HG03139 (cell line): ENCODE measurements around the gene SUCLG2.
"Not testable (repeated sequence)": the region's sequence is repeated elsewhere in the genome, so short reads cannot be mapped to it uniquely, and the experiment has no call there.

Experiments
- ATAC-seq: cut with Tn5 transposase; IDR thresholded peaks from one replicate; pipeline ENCODE4 v1.9.1; 2021; ENCODE audit not compliant: unreplicated experiment

Gene SUCLG2

DNA sequence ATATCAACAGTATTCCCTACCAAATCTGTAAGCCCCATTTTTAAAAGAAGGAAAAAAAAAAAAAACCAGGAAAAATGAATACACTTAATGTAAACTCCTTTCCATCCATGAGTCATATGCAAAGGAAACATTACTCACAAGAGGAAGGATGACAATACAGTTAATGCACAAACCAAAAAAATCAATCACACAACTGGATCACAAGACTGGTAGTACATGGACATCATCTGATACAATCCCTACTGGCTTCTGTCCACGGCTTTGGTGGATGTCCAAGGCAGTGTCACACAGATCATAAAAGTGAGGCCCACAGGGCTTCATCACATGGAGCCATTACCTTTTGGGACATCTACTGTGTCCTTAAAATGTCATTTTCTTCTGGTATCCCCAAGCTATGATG lies 44.0 kb downstream of the SUCLG2 start:
- no peak for ATAC-seq

DNA sequence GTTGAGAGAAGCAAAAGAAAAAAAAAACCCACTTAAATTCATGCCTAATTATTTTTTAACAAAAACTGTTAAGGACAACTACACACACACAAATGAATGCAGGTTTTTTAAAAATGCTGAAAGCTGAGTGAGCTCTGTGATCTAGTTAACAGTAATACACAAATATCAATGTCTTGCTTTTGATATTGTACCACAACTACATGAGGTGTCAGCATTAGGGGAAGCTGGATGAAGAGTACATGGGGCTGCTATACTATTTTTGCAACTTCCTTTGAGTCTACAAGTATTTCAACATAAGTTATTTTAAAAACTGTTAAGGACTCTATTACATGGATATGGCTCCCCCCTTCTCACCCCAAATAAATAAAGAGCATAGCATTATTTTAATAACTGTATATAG lies 44.7 kb downstream of the SUCLG2 start:
- ATAC-seq: no peak

DNA sequence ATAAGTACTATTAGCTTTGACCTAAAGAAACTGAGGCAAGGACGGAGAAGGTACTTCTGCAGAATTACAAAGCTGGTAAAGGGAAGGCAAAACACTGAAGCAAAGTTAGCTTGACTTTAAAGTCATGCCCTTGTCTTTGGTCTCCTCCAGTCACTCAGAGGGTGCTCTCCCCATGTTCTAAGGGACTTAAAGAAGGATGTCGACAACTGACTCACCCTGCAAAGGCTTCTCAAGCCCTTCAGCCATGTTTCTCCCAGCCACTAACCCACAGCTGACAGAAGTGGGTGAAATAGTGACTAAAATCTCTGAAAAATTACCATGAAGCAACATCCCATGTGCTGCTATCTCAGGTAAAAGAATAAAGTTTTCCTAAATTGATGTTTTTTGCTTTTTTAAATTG lies 46.4 kb downstream of the SUCLG2 start:
- no peak for ATAC-seq

DNA sequence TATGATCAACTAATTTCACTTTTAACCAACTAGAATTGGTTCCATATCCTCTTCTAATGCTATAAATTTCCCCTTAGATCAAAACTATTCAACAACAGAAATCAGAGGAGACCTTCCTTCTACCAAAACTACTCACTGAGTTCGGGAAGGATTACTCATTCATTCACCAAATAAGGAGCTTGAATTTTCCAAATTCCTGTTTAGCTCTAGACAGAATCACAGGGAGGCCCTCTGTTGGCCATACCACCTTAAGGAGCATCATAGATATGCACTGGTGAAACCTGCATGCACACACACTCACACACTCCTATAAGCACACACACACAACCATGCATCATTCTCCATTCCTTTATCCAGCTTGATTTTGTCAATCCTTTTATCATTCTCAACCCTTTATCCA lies 49.0 kb downstream of the SUCLG2 start:
- no peak for ATAC-seq

DNA sequence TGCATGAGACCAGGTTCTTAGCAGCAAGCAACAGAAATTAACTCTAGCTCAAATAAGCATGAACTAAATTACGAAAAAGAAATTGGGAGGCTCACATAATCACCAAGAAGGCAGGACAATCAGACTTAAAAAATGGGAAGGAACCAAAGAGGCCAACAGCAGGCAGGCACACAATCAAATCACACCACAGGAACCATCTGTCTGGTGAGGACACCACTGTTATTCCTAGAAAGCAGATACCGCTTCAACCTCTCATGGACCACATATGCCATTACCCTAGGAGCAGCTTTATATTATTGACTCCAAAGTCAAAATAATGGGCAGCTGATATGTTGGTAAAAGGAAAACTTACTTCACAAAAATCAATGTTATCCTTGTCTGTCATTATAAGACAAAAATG lies 51.6 kb downstream of the SUCLG2 start:
- no peak for ATAC-seq

DNA sequence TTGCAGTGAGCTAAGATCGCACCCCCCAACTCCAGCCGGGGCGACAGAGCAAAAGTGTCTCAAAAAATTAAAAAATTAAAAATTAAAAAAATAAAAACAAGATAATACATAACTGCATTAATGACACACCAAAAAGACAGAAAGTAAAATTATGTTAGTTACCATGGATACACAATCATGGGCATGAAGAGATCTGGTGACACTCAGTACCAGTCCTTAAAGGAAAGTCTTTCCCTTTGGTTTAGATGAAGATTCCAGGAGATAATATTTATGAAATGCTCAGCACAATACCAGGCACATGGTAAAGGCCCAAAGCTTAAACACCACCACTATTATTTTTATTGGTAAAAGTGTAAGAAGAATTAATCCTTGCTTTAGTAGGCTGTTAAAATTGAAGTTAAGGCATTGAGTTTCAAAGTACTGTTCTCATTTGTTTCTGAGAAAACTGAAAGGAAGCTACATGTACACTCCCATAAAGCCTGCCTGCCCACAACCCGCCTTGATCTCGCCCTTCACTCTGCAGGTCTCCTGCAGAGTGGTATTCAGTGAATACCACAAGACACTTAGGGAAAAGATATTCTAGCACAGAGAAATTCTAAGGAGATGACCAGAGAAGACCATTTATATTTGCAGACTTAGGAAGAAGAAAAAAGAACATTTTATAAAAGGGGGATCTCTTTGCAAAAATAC lies 52.3 kb downstream of the SUCLG2 start:
- no peak for ATAC-seq

DNA sequence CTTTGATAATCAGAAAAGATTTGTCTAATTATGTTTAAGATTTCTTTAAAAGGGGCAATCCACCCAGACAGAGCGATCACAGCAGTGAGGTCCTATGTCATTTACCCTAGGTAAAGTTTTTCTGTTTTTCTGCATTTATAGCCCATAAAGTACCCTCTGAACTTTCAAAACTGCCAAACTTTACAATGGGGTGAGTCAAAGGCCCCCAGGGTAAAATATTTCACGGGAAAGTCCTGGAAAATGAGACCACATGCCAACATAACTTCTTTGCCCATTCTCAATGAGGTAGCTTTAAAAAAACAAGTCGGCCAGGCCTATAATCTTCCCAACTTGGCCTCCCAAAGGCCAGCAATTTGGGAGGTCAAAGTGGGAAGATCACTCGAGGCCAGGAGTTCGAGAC lies 53.0 kb downstream of the SUCLG2 start:
- ATAC-seq: no peak

DNA sequence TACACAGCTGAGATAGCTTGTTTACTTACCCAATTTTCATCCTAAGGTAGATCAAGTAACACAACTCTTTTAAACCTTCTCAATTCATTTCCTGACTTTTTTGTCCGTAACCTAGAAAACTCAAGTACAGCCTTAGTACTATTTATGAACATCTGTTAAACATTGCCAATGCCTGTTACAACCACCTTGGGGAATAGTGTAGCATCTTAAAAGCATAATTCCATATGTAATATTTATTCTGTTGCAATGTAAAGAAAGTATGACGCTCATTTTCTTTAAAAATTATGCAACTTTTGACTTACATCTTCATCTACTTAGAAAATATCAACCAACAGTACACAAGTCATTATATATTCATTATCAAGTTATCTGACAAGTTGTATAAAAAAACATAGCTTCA lies 54.6 kb downstream of the SUCLG2 start:
- no peak for ATAC-seq

DNA sequence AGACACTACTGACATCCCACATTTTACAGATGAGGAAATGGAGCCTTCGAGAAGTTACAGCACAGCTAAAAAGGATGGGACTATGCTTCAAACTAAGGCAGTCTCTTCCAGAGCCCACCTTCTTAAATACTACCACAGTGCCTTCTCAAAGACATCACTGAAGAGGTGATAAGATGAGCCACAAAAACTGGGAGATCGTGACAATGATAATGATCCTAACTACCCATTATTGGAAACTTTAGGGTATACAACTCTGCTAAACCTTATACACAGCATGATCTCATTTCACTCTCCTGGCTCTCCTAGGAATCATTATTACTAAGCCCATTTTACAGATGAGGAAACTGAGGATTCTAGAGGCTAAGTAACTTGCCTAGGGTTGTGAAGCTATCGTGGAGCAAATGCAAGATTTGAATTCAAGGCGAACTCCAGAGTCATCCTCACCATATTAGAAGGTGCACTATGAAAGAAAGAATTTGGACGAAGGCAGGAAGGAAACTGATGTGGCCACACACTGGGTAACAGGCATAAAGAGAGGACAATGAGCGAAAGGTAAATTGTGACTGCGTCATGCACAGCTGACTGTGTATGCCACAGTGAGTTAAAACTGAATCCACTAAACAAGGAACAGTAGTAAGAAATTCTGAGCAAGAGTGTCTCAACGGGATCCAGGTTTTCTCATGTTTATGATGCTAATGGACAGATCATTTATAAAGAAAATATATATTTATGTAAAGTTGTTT lies 55.4 kb downstream of the SUCLG2 start:
- ATAC-seq: no peak

DNA sequence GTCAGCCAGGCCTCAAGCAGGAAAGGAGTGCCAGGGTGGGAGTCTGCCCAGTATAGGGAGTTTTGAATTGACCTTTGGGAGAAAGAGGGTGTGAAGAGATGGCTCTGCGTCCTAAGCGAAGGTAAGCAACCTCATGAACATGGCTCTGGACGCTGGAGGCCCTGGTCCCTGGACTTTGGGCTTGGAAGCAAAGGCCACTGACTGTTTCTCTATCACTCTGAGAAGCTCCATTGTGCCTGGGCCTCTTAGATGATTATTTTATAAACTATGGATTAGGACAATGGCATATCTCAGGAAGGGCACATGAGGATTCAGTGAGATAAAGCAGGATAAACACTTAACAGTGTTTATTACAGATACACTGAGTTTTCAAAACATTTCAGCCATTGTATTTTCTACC lies 59.0 kb downstream of the SUCLG2 start:
- no peak for ATAC-seq

DNA sequence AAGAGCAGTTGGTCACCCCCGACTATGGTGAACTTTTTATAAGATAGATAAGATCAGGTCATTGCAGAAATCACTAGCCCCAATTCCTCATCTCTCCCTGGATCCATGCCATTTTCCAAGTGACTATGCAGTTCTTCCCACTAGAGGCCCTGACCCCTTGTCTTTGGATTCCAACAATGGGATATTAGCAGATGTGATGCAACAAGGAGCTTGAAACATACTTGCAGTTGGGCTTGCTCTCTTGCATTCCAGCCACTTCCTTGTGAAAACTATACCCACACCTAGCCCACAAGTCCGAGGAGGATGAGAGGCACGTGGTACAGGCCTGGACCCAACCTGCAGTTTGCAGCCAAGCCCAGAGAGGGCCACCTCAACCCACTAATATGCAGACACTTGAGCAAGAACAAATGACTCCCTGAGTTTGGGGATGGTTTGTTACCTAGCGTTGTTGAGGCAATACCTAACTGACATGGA lies 60.6 kb downstream of the SUCLG2 start:
- ATAC-seq: no peak

DNA sequence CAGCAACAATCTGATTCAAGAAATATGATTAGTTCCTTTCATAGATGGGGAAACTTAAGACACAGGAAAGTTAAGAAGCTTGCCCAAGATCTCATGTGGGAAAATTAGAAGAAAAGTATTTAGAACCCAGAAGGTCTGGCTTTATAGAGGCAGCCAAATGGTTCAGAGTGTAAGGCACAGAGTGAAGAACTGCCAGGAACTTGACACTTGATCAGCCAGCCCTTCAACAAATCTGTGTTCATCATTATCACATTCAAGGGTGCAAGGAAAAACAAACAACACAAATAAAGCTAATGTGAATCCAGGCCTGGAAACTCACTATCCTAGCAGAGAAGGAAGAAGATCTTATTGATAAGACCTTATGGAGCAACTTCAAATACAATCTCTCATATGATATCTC lies 62.4 kb downstream of the SUCLG2 start:
- ATAC-seq: no peak

DNA sequence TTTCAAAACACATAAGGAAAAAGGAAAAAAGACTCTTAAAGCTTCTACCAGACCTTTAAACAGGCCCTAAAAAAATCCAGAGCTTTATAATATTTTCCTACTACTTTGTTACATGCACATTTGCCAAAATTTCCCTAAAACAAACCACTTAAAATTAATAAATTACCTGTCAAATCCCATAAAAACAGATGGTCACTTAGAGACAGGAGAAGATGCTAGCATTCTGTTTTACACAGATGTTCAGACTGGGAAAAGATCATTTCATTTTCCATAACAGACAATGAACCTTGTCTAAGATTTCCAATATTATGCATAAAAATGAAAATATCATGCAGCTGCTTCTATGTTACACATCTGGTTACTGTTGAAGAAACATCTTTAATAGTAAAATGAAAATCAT lies 66.6 kb downstream of the SUCLG2 start:
- no peak for ATAC-seq

DNA sequence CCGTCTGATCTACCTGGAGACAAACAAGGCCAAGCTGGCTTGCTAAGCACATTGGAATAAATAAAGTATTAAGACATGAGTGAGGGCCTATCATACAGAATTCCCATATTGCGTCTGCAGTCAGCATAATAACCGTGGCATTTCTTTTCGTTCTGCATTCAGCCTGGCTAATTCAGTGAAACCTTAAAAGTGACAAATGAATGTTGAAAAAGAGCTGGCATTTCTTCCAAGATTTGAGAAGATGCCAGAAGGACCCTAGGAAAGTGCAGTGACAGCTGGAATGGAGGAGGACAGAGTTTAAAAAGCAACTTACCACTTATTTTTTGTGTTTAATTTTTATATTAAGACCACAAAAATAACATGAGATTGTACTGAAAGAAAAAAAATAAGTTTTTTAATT lies 67.1 kb downstream of the SUCLG2 start:
- no peak for ATAC-seq

DNA sequence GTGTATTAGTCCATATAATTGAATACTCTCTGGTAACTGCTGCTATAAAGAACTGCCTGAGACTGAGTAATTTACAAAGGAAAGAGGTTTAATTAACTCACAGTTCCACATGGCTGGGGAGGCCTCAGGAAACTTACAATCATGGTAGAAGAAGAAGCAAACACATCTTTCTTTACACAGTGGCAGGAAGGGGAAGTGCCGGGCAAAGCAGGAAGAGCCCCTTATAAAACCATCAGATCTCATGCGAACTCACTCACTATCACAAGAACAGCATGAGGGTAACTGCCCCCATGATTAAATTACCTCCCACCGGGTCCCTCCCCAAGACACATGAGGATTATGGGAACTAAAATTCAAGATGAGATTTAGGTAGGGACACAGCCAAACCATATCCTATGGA lies 69.8 kb downstream of the SUCLG2 start:
- ATAC-seq: not testable (repeated sequence)

DNA sequence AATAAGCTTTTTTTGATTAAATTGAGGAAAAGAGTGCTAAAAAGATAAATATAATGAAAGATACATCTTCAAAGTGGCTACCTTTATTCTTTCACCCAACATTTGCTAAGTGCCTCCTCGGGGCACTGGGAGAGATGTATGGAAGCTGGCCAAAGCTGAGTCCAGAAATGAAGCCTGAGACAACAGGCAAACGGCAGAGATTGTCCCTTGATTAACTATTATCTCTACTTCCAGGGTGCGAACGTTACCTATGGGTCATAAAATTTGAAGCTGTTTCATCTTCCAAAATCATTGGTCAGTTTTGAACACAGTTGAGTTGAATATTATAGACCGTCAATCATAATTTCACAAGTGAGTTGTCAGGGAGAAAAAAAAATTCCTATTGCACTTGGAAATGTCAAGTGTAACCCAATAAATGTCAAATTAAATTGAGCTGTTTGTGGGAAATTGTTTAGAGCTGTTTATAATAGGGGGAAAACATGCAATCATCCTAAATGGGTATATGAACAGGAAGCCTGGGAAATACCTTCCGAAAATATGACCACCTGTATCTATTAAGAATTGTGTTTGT lies 73.9 kb downstream of the SUCLG2 start:
- no peak for ATAC-seq

DNA sequence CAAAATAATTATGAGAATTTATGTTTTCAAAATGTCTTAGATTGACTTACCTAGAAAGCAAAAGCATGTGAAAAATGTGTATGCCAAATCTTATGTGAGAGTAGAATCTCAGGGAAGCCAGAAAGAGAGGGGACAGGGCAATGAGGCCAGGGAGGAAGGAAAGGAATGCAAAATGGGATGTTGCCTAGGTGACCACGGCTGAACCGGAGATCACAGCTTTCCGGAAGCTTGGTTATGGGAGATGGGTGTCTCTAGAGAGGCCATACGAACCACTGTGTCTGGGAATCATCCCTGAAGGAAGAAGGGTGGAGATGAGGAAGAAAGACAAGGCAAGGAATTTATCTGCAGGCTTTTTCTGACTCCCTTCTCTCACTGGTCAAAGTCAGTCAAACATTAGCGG lies 76.0 kb downstream of the SUCLG2 start:
- ATAC-seq: no peak

DNA sequence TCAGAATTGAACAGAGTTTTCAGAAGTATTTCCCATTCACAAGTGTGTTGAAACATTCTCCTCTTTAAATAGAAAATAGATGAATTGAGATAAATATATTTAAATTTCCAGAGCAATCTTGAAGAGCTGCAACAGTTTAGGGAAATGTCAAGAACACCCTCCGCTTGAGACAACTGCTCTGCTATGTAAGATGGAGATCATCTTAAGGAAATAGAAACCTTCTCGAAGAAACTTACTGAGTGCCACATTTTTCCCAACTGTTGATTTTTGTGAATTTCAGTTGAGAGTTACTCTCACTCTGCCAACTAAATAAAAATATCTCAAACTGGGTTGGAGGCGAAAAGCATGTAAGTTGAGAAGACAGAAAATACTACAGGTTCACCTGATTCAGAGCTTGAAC lies 78.0 kb downstream of the SUCLG2 start:
- ATAC-seq: no peak

DNA sequence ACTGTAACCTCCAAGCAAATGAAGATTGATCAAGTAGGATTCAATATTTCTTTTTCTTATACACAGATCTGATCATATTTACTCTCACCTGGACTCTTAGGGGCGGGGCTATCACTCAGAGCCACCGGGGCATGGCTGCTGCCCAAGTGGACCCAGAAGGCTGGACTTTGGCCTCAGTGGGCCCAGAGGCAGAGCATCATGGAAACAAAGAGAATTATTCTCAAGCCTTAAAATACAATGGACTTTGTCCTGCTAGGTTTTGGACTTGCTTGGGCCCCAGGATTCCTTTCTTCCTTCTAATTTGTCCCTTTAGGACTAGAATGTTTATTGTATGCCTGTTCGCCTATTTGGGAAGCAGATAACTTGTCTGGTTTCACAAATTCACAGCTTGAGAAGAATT lies 85.1 kb downstream of the SUCLG2 start:
- no peak for ATAC-seq

DNA sequence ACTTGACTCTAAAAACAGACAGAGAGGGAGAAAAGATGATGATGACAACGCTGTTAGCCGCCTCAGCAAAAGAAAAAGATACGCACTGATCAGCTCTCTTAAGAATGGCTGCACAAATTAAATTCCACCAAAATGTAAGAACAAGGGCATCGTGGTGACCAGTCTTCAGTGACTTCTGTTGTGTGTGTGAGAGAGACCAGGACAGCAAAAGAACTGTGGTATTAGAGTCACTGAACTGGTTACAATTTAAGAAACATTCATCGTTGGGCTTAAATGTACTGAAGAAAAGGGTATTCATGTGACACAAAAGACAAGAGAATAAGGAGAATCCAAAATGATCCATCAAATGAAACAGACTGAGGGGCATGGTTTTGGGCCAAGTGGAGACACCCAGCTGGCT lies 86.5 kb downstream of the SUCLG2 start:
- ATAC-seq: no peak

DNA sequence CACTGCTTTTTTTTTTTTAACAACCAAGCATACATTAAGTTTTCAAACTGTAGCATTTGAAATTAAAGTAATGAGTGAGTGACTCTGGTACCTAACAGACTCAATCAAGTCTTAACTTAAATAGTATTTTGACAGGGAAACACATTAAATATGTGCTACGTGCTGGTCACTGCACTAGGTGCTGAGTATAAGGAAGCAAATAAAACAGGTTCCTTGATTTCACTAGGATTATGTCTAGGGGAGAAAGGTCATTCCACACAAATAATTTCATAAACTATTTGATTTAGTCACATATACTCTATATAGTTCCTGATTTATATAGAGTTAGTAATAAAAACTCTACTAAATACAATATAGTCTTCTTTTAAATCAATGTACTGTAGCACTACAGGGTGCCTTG lies 89.4 kb downstream of the SUCLG2 start:
- ATAC-seq: no peak

DNA sequence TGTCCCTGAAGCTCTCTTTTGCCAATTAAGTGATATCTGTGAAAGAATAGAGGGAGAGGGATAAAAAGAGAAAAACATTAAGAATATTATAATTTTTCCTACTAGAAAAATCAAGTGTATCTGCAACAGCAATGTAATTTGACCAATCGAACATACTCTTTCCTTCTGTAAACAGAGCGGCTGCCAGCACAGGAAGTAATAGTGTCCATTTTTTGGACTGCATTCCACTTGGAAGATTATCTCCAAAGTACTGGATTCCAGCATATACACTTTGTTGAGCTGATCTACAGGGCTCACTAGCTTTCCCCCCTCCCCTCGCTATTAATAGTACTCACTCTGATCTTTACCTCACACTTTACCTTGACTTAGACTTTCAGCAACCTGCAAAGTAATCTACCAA lies 90.4 kb downstream of the SUCLG2 start:
- no peak for ATAC-seq
